ENCODE data around the gene TRPT1.

TRPT1 gene

GRCh38 chr11:64208086-64208795 is 17.7 kb downstream of the TRPT1 start:
- DNase-seq (ENCODE audit: low spot score), result no peak

- no peak for DNase-seq (ENCODE audit: low spot score)
Observed at GRCh38 chr11:64207256-64208085, 18.5 kb downstream of the TRPT1 start.

GRCh38 chr11:64206457-64207255 is 19.3 kb downstream of the TRPT1 start, which contains the start of gene FERMT3:
TSS of gene FERMT3 (plus strand) at chr11:64206721. CDS start at chr11:64207365, 644 bp downstream.
- DNase-seq (ENCODE audit: low spot score), result no peak

GRCh38 chr11:64204464-64204989 is 21.5 kb downstream of the TRPT1 start:
- DNase-seq (ENCODE audit: low spot score), result peak; percentile 73

GRCh38 chr11:64204080-64204440 is 21.9 kb downstream of the TRPT1 start:
- no peak for DNase-seq (ENCODE audit: low spot score)

- DNase-seq (ENCODE audit: low spot score), result no peak
Observed at GRCh38 chr11:64203421-64204079, 22.4 kb downstream of the TRPT1 start.

- no peak for DNase-seq (ENCODE audit: low spot score)
Observed at GRCh38 chr11:64202992-64203391, 23.0 kb downstream of the TRPT1 start.

- no peak for DNase-seq (ENCODE audit: low spot score)
Observed at GRCh38 chr11:64201543-64201942, 24.4 kb downstream of the TRPT1 start.

GRCh38 chr11:64198511-64198910 is 27.5 kb downstream of the TRPT1 start:
- DNase-seq (ENCODE audit: low spot score), result no peak

GRCh38 chr11:64196626-64197025 is 29.4 kb downstream of the TRPT1 start:
- no peak for DNase-seq (ENCODE audit: low spot score)

GRCh38 chr11:64192434-64192833 is 33.6 kb downstream of the TRPT1 start:
- DNase-seq (ENCODE audit: low spot score), result no peak

GRCh38 chr11:64186492-64187165 is 39.4 kb downstream of the TRPT1 start:
- no peak for DNase-seq (ENCODE audit: low spot score)

GRCh38 chr11:64185693-64186491 is 40.1 kb downstream of the TRPT1 start, which contains the start of gene STIP1:
TSS of gene STIP1 (plus strand) at chr11:64186171. CDS start at chr11:64186262, 91 bp downstream.
- DNase-seq (ENCODE audit: low spot score), result peak; percentile 97

- DNase-seq (ENCODE audit: low spot score), result peak; percentile 39
Observed at GRCh38 chr11:64185175-64185692, 40.8 kb downstream of the TRPT1 start.

GRCh38 chr11:64183890-64184289 is 42.1 kb downstream of the TRPT1 start:
- no peak for DNase-seq (ENCODE audit: low spot score)

GRCh38 chr11:64181506-64182411 is 44.2 kb downstream of the TRPT1 start:
- no peak for DNase-seq (ENCODE audit: low spot score)

GRCh38 chr11:64180891-64181290 is 45.1 kb downstream of the TRPT1 start:
- no peak for DNase-seq (ENCODE audit: low spot score)

- DNase-seq (ENCODE audit: low spot score), result no peak
Observed at GRCh38 chr11:64178951-64179639, 46.9 kb downstream of the TRPT1 start.

All from HuH-7 (cell line).